D721Med (cell line): Measurements from ENCODE around the gene WAC.

Experiments
- DNase-seq: peaks from one replicate; pipeline ENCODE4 v3.0.0; 2011; ENCODE audit warnings: low spot score; ENCODE audit not compliant: insufficient read length
- FAIRE-seq: peaks from 2 replicates; lab custom pipeline; 2011; peaks lifted over from hg19 to GRCh38; lab: Jason Lieb, UNC
- TF ChIP-seq, protein P1 (sequence below): IDR thresholded peaks from 2 replicates; pipeline ENCODE4 v1.5.1; 2012; ENCODE audit warnings: mild to moderate bottlenecking, control low read depth; ENCODE audit not compliant: insufficient read depth; ENCODE audit errors: missing control alignments

Gene WAC

DNA sequence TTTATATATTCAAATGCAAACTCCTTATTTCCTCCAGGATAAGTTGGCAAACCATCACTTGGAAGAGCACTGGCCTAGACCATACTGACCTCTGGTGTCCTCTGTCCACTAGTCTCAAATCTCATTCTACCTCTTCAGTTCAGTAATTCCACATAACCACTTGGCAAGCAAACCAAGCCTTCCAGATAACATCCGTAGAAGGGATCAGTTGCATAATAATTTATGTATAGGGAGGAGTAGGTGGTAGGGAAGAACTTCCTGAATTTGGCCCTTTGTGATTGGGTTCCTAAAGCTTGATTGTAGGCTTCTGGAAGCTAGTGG is 55.0 kb downstream of the WAC start:
- FAIRE-seq: no peak
- DNase-seq: no peak
- TF ChIP-seq, protein P1, sequence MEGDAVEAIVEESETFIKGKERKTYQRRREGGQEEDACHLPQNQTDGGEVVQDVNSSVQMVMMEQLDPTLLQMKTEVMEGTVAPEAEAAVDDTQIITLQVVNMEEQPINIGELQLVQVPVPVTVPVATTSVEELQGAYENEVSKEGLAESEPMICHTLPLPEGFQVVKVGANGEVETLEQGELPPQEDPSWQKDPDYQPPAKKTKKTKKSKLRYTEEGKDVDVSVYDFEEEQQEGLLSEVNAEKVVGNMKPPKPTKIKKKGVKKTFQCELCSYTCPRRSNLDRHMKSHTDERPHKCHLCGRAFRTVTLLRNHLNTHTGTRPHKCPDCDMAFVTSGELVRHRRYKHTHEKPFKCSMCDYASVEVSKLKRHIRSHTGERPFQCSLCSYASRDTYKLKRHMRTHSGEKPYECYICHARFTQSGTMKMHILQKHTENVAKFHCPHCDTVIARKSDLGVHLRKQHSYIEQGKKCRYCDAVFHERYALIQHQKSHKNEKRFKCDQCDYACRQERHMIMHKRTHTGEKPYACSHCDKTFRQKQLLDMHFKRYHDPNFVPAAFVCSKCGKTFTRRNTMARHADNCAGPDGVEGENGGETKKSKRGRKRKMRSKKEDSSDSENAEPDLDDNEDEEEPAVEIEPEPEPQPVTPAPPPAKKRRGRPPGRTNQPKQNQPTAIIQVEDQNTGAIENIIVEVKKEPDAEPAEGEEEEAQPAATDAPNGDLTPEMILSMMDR: no peak

- TF ChIP-seq, protein P1: no peak
- no peak for FAIRE-seq
- no peak for DNase-seq
Observed at GRCh38 chr10:28592953-28593352, 60.0 kb downstream of the WAC start.

DNA sequence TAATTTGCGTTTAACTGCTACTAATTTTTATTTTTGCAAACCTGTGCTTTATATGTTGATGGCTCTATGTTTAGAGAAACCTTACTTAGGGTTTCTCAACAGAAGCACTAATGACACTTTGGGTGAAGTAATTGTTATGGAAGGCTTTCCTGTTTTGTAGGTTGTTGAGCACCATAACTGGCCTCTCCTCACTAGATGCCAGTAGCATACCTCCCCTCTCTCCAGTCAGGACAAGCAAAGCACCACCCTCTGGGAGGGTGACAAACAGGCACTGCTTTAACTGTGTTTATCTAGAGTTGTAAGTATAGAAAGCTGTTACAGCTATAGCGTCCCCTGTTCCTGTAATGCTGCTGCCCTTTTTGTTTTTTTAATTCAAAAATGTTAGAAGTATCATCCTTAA is 60.9 kb downstream of the WAC start:
- TF ChIP-seq, protein P1: no peak
- DNase-seq: no peak
- no peak for FAIRE-seq

DNA sequence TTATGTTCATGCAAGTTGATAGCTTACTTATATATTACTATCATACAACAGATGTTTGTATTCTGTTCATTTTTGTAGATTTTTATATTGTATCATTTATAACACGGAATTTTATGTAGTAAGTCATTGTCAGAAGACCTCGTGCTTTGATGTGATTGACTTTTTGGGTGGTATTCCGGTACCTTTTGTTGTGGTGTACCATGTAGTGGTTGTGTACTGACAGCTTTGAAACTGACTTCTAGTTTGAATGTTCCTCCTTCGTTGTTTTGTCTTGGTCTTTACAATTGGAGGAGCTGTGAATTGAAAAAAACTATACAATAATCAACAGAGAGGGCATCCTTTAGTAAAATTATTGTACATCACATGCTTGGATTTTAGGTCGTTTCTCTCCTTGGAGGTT is 61.5 kb downstream of the WAC start:
- FAIRE-seq (no peak), DNase-seq (no peak)
- TF ChIP-seq, protein P1: no peak

DNA sequence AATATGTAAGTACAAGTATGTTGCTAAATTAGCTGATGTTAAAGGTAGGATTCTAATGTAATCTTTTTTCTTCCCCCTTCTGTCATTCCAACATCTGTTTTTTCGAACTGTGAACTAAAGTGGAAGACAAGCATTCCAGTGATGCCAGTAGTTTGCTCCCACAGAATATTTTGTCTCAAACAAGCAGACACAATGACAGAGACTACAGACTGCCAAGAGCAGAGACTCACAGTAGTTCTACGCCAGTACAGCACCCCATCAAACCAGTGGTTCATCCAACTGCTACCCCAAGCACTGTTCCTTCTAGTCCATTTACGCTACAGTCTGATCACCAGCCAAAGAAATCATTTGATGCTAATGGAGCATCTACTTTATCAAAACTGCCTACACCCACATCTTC is 62.7 kb downstream of the WAC start:
- TF ChIP-seq, protein P1: no peak
- FAIRE-seq (no peak), DNase-seq (no peak)

DNA sequence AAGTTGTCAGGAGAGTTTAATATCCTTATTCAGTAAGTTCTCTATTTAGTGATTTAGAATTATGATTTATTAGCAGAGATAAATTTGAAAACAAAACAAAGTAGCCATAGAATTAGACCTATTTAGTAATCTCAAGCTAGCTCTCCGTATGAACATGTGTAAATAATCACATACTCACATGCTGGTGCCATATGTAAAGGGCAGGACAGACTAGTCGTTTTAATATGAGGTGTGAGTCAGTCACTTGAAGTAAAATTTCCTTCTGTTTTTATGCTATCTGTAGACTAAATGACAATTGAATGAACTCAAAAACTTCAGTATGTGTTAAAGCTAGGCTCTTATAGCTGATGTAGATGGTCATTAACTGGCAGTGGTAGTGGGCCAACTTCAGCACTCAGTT is 67.1 kb downstream of the WAC start:
- TF ChIP-seq, protein P1: no peak
- DNase-seq (no peak), FAIRE-seq (no peak)

GRCh38 chr10:28601012-28601411 is 68.1 kb downstream of the WAC start:
- TF ChIP-seq, protein P1: no peak
- FAIRE-seq (no peak), DNase-seq (no peak)
